Sigmoid colon (tissue), 3 donors: ENCODE measurements around the gene UBE2E1.

Experiments used
- POLR2A ChIP-seq, 2 donors: fragments of 450-650 bp; IDR thresholded peaks; one replicate each; pipeline ENCODE4 v1.6.1; 2016; ENCODE audit warnings: antibody characterized with exemption in 2 of 2, mild to moderate bottlenecking in 2 of 2, moderate library complexity in 2 of 2
- TF ChIP-seq, protein P1 (sequence below), 4 experiments: fragments of 450-650 bp in 3 of 4; fragments of 200-600 bp in 1 of 4; IDR thresholded peaks; one replicate each; pipeline ENCODE4 v1.5.1; 2016 to 2019; ENCODE audit warnings: antibody characterized with exemption in 4 of 4, mild to moderate bottlenecking in 3 of 4, moderate library complexity in 2 of 4

DNA sequence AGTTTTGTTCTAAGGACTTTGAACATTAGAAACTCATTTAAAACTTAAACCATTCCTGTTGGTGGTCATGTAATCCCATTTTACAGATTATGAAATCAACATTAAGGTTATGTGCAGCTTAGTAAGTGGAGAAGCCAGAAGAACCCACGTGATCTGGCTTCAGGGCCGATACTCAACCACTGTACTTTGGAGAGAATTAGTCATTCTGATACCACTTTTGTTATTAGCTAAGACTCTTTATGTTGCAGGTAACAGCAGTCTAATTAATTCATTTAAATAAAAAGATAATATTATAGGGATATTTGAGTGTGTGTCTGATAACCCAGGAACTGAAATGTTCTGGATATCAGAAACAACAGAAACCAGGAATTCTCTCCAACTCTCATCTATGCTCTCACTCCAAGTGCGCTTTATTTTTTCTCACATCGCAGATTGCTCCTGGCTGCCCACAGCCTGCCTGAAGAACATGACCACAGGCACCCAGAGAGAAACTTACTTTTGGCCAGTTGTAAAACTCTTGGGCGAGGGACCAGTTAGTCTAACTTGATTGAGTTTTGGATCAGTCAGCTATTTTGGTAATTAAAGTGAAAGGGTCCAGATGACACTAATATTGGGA lies 25.2 kb downstream of the UBE2E1 start:
- no peak for TF ChIP-seq POLR2A (IDR thresholded peaks at IDR 0.05)
- TF ChIP-seq, protein P1, sequence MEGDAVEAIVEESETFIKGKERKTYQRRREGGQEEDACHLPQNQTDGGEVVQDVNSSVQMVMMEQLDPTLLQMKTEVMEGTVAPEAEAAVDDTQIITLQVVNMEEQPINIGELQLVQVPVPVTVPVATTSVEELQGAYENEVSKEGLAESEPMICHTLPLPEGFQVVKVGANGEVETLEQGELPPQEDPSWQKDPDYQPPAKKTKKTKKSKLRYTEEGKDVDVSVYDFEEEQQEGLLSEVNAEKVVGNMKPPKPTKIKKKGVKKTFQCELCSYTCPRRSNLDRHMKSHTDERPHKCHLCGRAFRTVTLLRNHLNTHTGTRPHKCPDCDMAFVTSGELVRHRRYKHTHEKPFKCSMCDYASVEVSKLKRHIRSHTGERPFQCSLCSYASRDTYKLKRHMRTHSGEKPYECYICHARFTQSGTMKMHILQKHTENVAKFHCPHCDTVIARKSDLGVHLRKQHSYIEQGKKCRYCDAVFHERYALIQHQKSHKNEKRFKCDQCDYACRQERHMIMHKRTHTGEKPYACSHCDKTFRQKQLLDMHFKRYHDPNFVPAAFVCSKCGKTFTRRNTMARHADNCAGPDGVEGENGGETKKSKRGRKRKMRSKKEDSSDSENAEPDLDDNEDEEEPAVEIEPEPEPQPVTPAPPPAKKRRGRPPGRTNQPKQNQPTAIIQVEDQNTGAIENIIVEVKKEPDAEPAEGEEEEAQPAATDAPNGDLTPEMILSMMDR (IDR thresholded peaks at IDR 0.05) = no peak
